ENCODE data around the gene UMODL1.
A peak's percentile ranks its signal among the peaks of the same experiment; 100 is the strongest.

- TF ChIP-seq, protein P1, sequence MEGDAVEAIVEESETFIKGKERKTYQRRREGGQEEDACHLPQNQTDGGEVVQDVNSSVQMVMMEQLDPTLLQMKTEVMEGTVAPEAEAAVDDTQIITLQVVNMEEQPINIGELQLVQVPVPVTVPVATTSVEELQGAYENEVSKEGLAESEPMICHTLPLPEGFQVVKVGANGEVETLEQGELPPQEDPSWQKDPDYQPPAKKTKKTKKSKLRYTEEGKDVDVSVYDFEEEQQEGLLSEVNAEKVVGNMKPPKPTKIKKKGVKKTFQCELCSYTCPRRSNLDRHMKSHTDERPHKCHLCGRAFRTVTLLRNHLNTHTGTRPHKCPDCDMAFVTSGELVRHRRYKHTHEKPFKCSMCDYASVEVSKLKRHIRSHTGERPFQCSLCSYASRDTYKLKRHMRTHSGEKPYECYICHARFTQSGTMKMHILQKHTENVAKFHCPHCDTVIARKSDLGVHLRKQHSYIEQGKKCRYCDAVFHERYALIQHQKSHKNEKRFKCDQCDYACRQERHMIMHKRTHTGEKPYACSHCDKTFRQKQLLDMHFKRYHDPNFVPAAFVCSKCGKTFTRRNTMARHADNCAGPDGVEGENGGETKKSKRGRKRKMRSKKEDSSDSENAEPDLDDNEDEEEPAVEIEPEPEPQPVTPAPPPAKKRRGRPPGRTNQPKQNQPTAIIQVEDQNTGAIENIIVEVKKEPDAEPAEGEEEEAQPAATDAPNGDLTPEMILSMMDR (IDR thresholded peaks at IDR 0.05 in 8 of 11, conservative IDR thresholded peaks at IDR 0.05 in 3 of 11) = no peak
- peak in 2 of 3 donors; percentile 17 to 47 for TF ChIP-seq POLR2AphosphoS5 (IDR thresholded peaks at IDR 0.05)
These were observed 31.6 kb upstream of the UMODL1 start for GRCh38 chr21:42039470-42039901.
